ENCODE results near the gene KDM3A. TPM values are rescaled to one million over a fixed set of nuclear protein-coding genes. Genes with fewer than 3 reads are reported as not detected.

The KDM3A gene
- total RNA-seq, 1 experiment from 2014 or later = 31.8 TPM

- Histone ChIP-seq H3F3A (ENCODE audit: insufficient read depth, low read depth) (no peaks in the 10 kb centered on the region), H2AFZ (no peak overlapping the region), H3K4me2 (no peak overlapping the region), H3K27ac (no peak overlapping the region), H3K9me2 (ENCODE audit: insufficient read depth) (no peaks in the 10 kb centered on the region), H3K4me3 (no peak overlapping the region), H3K79me2 (ENCODE audit: low read depth) (peaks cover 4% of the 10 kb centered on the region; the same call in 1 of the 2 replicates), H3K9me3 (ENCODE audit: insufficient read depth, low read depth) (no peaks in the 10 kb centered on the region), H4K20me1 (ENCODE audit: insufficient read depth) (0 out of 2 replicates have a peak, but pooled peaks cover 5% of the 10 kb centered on the region), H3K36me3 (ENCODE audit: low read depth) (peaks cover 5% of the 10 kb centered on the region; the same call in 1 of the 2 replicates), H3K4me1 (replicated peaks; ENCODE audit: insufficient read depth) (no peaks in the 10 kb centered on the region), H3K27me3 (ENCODE audit: insufficient read depth, low read depth) (no peaks in the 10 kb centered on the region)
- CTCF ChIA-PET = no interaction called here
- BruUV-seq (replicated peaks) = no TSS peak
- no peak for TF ChIP-seq EZH2 (IDR thresholded peaks at IDR 0.05; ENCODE audit: low read depth)
- no peak for TF ChIP-seq CTCF (conservative IDR thresholded peaks at IDR 0.05)
- POLR2A ChIA-PET (ENCODE audit: unreplicated experiment) = no interaction called here
- no peak for DNase-seq
- intact Hi-C loops (cut with micrococcal nuclease; ENCODE audit: unreplicated experiment) = no loop called here
Measured at GRCh38 chr2:86510436-86510933, 69.3 kb downstream of the KDM3A start.

- Histone ChIP-seq H3K27me3 (ENCODE audit: insufficient read depth, low read depth) (no peaks in the 10 kb centered on the region), H3K79me2 (ENCODE audit: low read depth) (peaks cover 4% of the 10 kb centered on the region; the same call in 1 of the 2 replicates), H3F3A (ENCODE audit: insufficient read depth, low read depth) (no peaks in the 10 kb centered on the region), H3K9me3 (ENCODE audit: insufficient read depth, low read depth) (no peaks in the 10 kb centered on the region), H3K4me3 (no peak overlapping the region), H3K4me2 (no peak overlapping the region), H3K27ac (no peak overlapping the region), H4K20me1 (ENCODE audit: insufficient read depth) (0 out of 2 replicates have a peak, but pooled peaks cover 5% of the 10 kb centered on the region), H3K36me3 (ENCODE audit: low read depth) (peaks cover 5% of the 10 kb centered on the region; the same call in 1 of the 2 replicates), H3K4me1 (replicated peaks; ENCODE audit: insufficient read depth) (no peaks in the 10 kb centered on the region), H3K9me2 (ENCODE audit: insufficient read depth) (no peaks in the 10 kb centered on the region), H2AFZ (no peak overlapping the region)
- DNase-seq = no peak
- intact Hi-C loops (cut with micrococcal nuclease; ENCODE audit: unreplicated experiment) = no loop called here
- no TSS peak for BruUV-seq (replicated peaks)
- CTCF ChIA-PET = no interaction called here
- POLR2A ChIA-PET (ENCODE audit: unreplicated experiment) = no interaction called here
- TF ChIP-seq CTCF (conservative IDR thresholded peaks at IDR 0.05) (no peak), EZH2 (IDR thresholded peaks at IDR 0.05; ENCODE audit: low read depth) (no peak)
Measured at GRCh38 chr2:86512034-86512433, 70.9 kb downstream of the KDM3A start.

- no peak overlapping the region for H3K4me2 ChIP-seq
- intact Hi-C loops (cut with micrococcal nuclease; ENCODE audit: unreplicated experiment) = no loop called here
Measured at GRCh38 chr2:86512892-86513291, 71.7 kb downstream of the KDM3A start.

More at GRCh38 chr2:86512892-86513291, 71.7 kb downstream of the KDM3A start:
- H3K9me3 ChIP-seq (ENCODE audit: insufficient read depth, low read depth) = no peaks in the 10 kb centered on the region
- TF ChIP-seq EZH2 (IDR thresholded peaks at IDR 0.05; ENCODE audit: low read depth) = no peak
- no peak for TF ChIP-seq CTCF (conservative IDR thresholded peaks at IDR 0.05)
- no peak overlapping the region for H3K4me3 ChIP-seq
- H3K36me3 ChIP-seq (ENCODE audit: low read depth) = peaks cover 5% of the 10 kb centered on the region; the same call in 1 of the 2 replicates
- no peaks in the 10 kb centered on the region for H3K4me1 ChIP-seq (replicated peaks; ENCODE audit: insufficient read depth)
- 0 out of 2 replicates have a peak, but pooled peaks cover 5% of the 10 kb centered on the region for H4K20me1 ChIP-seq (ENCODE audit: insufficient read depth)
- no TSS peak for BruUV-seq (replicated peaks)
- no peaks in the 10 kb centered on the region for H3K27me3 ChIP-seq (ENCODE audit: insufficient read depth, low read depth)
- H3K79me2 ChIP-seq (ENCODE audit: low read depth) = peaks cover 4% of the 10 kb centered on the region; the same call in 1 of the 2 replicates
- no peak overlapping the region for H2AFZ ChIP-seq
- DNase-seq = no peak
- H3F3A ChIP-seq (ENCODE audit: insufficient read depth, low read depth) = no peaks in the 10 kb centered on the region
- CTCF ChIA-PET = no interaction called here
- no peaks in the 10 kb centered on the region for H3K9me2 ChIP-seq (ENCODE audit: insufficient read depth)
- no peak overlapping the region for H3K27ac ChIP-seq
- POLR2A ChIA-PET (ENCODE audit: unreplicated experiment) = no interaction called here

Data from PC-9 (cell line).